Liver (tissue), 9 donors: ENCODE data around the gene SEL1L. TPM values are rescaled to one million over a fixed set of nuclear protein-coding genes. Genes with fewer than 3 reads are reported as not detected.

Experiments
- DNase-seq: peaks from one replicate; pipeline ENCODE4 v3.0.0-alpha.2; 2017; ENCODE audit warnings: low spot score
- H3K27ac ChIP-seq, 2 donors: one replicate each; pipeline ENCODE4 v1.7.0; 2013; ENCODE audit warnings: inconsistent platforms in 2 of 2, low read length in 2 of 2, control low read depth in 1 of 2, low read depth in 1 of 2, mild to moderate bottlenecking in 1 of 2
- H3K27me3 ChIP-seq, 4 donors: one replicate each; pipeline versions ENCODE4 v1.6.1 to v1.7.0; 2013; ENCODE audit warnings: low read length in 3 of 4, inconsistent platforms in 1 of 4, mild to moderate bottlenecking in 1 of 4, moderate library complexity in 1 of 4; ENCODE audit not compliant: control insufficient read depth in 4 of 4, insufficient read depth in 4 of 4
- H3K36me3 ChIP-seq, 4 donors: one replicate each; pipeline versions ENCODE4 v1.6.1 to v1.7.0; 2013; ENCODE audit warnings: low read length in 3 of 4, mild to moderate bottlenecking in 3 of 4, low read depth in 1 of 4, moderate library complexity in 1 of 4; ENCODE audit not compliant: control insufficient read depth in 4 of 4, insufficient read depth in 3 of 4
- H3K4me1 ChIP-seq, 4 donors: one replicate each; pipeline versions ENCODE4 v1.6.1 to v1.7.0; 2013; ENCODE audit warnings: low read length in 3 of 4, mild to moderate bottlenecking in 3 of 4, moderate library complexity in 1 of 4; ENCODE audit not compliant: control insufficient read depth in 4 of 4, insufficient read depth in 4 of 4
- H3K4me3 ChIP-seq, 3 donors: one replicate each; pipeline versions ENCODE4 v1.6.1 to v1.7.0; 2013; ENCODE audit warnings: low read length in 3 of 3, control low read depth in 1 of 3, low read depth in 1 of 3, mild to moderate bottlenecking in 1 of 3
- H3K9ac ChIP-seq, 2 donors: one replicate each; pipeline ENCODE4 v1.7.0; 2013; ENCODE audit warnings: low read length in 2 of 2, mild to moderate bottlenecking in 2 of 2, moderate library complexity in 2 of 2, control low read depth in 1 of 2, low read depth in 1 of 2
- H3K9me3 ChIP-seq, 4 donors: one replicate each; pipeline versions ENCODE4 v1.6.1 to v1.7.0; 2013; ENCODE audit warnings: low read length in 3 of 4; ENCODE audit not compliant: control insufficient read depth in 4 of 4
- CTCF ChIP-seq: fragments of 150-350 bp; IDR thresholded peaks from 2 replicates; pipeline ENCODE4 v1.5.1; 2017; ENCODE audit warnings: improper control_type of control experiment, low read depth, low read length; ENCODE audit not compliant: missing input control
- EGR1 ChIP-seq, 2 donors: IDR thresholded peaks; 2 replicates each; pipeline ENCODE4 v1.6.1; 2016 to 2018; ENCODE audit warnings: antibody characterized with exemption in 2 of 2, low read depth in 2 of 2
- FOXA1 ChIP-seq: IDR thresholded peaks from 2 replicates; pipeline ENCODE4 v1.6.1; 2016; ENCODE audit warnings: antibody characterized with exemption
- GABPA ChIP-seq, 2 donors: IDR thresholded peaks in 1 of 2; conservative IDR thresholded peaks in 1 of 2; 2 replicates each; pipeline ENCODE4 v1.6.1; 2016; ENCODE audit warnings: antibody characterized with exemption in 2 of 2, mild to moderate bottlenecking in 1 of 2, moderate library complexity in 1 of 2
- HNF4G ChIP-seq: IDR thresholded peaks from 2 replicates; pipeline ENCODE4 v1.6.1; 2016; ENCODE audit warnings: antibody characterized with exemption
- JUND ChIP-seq, 2 donors: IDR thresholded peaks; 2 replicates each; pipeline ENCODE4 v1.6.1; 2016; ENCODE audit warnings: antibody characterized with exemption in 2 of 2
- MAX ChIP-seq: IDR thresholded peaks from 2 replicates; pipeline ENCODE4 v1.6.1; 2016; ENCODE audit warnings: antibody characterized with exemption
- RAD21 ChIP-seq, 2 donors: IDR thresholded peaks; 2 replicates each; pipeline ENCODE4 v1.6.1; 2016; ENCODE audit warnings: antibody characterized with exemption in 2 of 2, mild to moderate bottlenecking in 2 of 2
- REST ChIP-seq: IDR thresholded peaks from 2 replicates; pipeline ENCODE4 v1.6.1; 2016; ENCODE audit warnings: antibody characterized with exemption, mild to moderate bottlenecking
- RXRA ChIP-seq, 2 donors: IDR thresholded peaks; 2 replicates each; pipeline ENCODE4 v1.6.1; 2017 to 2018; ENCODE audit warnings: antibody characterized with exemption in 2 of 2, mild to moderate bottlenecking in 1 of 2
- SP1 ChIP-seq: IDR thresholded peaks from 2 replicates; pipeline ENCODE4 v1.6.1; 2018; ENCODE audit warnings: antibody characterized with exemption, mild to moderate bottlenecking
- ZBTB33 ChIP-seq: IDR thresholded peaks from 2 replicates; pipeline ENCODE4 v1.6.1; 2016; ENCODE audit warnings: antibody characterized with exemption
- WGBS: extraction: QIAGEN DNeasy Blood & Tissue Kit; methylation state at CpG from one replicate; pipeline ENCODE4 v1.1.7; 2013; 5-methylcytosine and 5-hydroxymethylcytosine counted together
- polyA plus RNA-seq, 2 donors: library from polyadenylated mRNA; stranded (reverse) in 1 of 2; unstranded in 1 of 2; fragments of 200-250 nt in 1 of 2; fragments of >200 nt in 1 of 2; fragmentation: Nextera tagmentation in 1 of 2; extraction: Ambion mirVana in 1 of 2; gene quantifications; one replicate each; pipeline versions ENCODE4 v1.2.1 to v1.2.3, GENCODE V29; 2013 to 2015
- total RNA-seq, 2 donors: library from RNA; depleted of rRNA; stranded (reverse); fragments of >200 nt; gene quantifications; one replicate each; pipeline ENCODE4 v1.2.3, GENCODE V29; 2014
- donor health status: healthy.
- donor health status: healthy.
- donor health status: healthy.
- donor health status: healthy.
- donor health status: healthy.

Gene SEL1L
- total and polyA plus RNA-seq, 4 donors = 40.7 to 117 (median 45.6) TPM

GRCh38 chr14:81523616-81524015, 10.0 kb downstream of the SEL1L start:
- 80% methylated on average over 2 of the region's 2 CpGs for WGBS
- no peak for TF ChIP-seq MAX
- TF ChIP-seq EGR1 (IDR thresholded peaks at IDR 0.05; ENCODE audit: low read depth in 2 of 2) = no peak
- TF ChIP-seq ZBTB33 = no peak
- TF ChIP-seq CTCF = no peak
- TF ChIP-seq REST = no peak
- TF ChIP-seq RAD21 (IDR thresholded peaks at IDR 0.05) = no peak
- TF ChIP-seq RXRA (IDR thresholded peaks at IDR 0.05) = no peak
- TF ChIP-seq FOXA1 = no peak
- H3K4me1 ChIP-seq = peaks cover 13 to 34% (median 22%) of the 10 kb centered on the region in 4 donors
- no peaks in the 10 kb centered on the region for H3K9me3 ChIP-seq
- H3K4me3 ChIP-seq = no peak overlapping the region
- no peaks in the 10 kb centered on the region for H3K27me3 ChIP-seq
- H3K36me3 ChIP-seq = peaks cover 5 to 28% (median 21%) of the 10 kb centered on the region in 4 donors
- H3K27ac ChIP-seq = no peak overlapping the region
- DNase-seq = no peak
- H3K9ac ChIP-seq = no peak overlapping the region

- Histone ChIP-seq H3K4me1 (peaks cover 10 to 32% (median 20%) of the 10 kb centered on the region in 4 donors), H3K9me3 (no peaks in the 10 kb centered on the region), H3K36me3 (peaks cover 5 to 28% (median 21%) of the 10 kb centered on the region in 4 donors), H3K4me3 (no peak overlapping the region), H3K27me3 (no peaks in the 10 kb centered on the region), H3K27ac (no peak overlapping the region), H3K9ac (no peak overlapping the region)
- 87% methylated on average over 4 of the region's 4 CpGs for WGBS
- DNase-seq = no peak
- TF ChIP-seq RAD21 (IDR thresholded peaks at IDR 0.05) (no peak), REST (no peak), RXRA (IDR thresholded peaks at IDR 0.05) (no peak), GABPA (IDR thresholded peaks at IDR 0.05 in 1 of 2, conservative IDR thresholded peaks at IDR 0.05 in 1 of 2) (no peak), HNF4G (no peak), EGR1 (IDR thresholded peaks at IDR 0.05; ENCODE audit: low read depth in 2 of 2) (no peak), SP1 (no peak), JUND (IDR thresholded peaks at IDR 0.05) (no peak), ZBTB33 (no peak), FOXA1 (no peak)
Observed at GRCh38 chr14:81523016-81523415, 10.6 kb downstream of the SEL1L start.
